Measurements from ENCODE around the gene CD302.

DNA sequence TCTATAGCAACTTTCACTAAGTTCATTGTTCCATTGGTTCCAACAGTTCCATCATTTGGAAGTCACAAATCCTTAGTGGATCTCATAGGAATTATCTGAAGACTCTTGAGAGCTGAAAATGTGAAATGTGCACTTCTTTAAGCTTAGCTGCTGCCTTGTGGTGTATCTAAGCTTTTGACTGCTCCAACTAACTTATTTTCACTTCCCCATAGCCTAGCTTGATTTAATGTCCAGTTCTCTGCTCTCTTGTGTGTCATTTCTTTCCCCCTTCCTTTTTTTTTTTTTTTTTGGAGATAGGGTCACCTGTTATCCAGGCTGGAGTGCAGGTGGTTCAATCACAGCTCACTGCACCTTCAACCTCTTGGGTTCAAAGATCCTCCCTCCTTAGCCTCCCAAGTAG lies 34.9 kb upstream of the CD302 start:
- TF ChIP-seq, protein P1, sequence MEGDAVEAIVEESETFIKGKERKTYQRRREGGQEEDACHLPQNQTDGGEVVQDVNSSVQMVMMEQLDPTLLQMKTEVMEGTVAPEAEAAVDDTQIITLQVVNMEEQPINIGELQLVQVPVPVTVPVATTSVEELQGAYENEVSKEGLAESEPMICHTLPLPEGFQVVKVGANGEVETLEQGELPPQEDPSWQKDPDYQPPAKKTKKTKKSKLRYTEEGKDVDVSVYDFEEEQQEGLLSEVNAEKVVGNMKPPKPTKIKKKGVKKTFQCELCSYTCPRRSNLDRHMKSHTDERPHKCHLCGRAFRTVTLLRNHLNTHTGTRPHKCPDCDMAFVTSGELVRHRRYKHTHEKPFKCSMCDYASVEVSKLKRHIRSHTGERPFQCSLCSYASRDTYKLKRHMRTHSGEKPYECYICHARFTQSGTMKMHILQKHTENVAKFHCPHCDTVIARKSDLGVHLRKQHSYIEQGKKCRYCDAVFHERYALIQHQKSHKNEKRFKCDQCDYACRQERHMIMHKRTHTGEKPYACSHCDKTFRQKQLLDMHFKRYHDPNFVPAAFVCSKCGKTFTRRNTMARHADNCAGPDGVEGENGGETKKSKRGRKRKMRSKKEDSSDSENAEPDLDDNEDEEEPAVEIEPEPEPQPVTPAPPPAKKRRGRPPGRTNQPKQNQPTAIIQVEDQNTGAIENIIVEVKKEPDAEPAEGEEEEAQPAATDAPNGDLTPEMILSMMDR (IDR thresholded peaks at IDR 0.05; ENCODE audit: borderline replicate concordance, extremely low read depth, low read length, poor library complexity, severe bottlenecking): no peak
- no peak for TF ChIP-seq EZH2 (IDR thresholded peaks at IDR 0.05; ENCODE audit: borderline replicate concordance, low read depth, low read length, severe bottlenecking)

Measured in DND-41 (cell line).